ENCODE data around the gene B3GALT4.

B3GALT4 gene

GRCh38 chr6:33315793-33316602, 39.1 kb downstream of the B3GALT4 start:
- DNase-seq, result no peak

DNA sequence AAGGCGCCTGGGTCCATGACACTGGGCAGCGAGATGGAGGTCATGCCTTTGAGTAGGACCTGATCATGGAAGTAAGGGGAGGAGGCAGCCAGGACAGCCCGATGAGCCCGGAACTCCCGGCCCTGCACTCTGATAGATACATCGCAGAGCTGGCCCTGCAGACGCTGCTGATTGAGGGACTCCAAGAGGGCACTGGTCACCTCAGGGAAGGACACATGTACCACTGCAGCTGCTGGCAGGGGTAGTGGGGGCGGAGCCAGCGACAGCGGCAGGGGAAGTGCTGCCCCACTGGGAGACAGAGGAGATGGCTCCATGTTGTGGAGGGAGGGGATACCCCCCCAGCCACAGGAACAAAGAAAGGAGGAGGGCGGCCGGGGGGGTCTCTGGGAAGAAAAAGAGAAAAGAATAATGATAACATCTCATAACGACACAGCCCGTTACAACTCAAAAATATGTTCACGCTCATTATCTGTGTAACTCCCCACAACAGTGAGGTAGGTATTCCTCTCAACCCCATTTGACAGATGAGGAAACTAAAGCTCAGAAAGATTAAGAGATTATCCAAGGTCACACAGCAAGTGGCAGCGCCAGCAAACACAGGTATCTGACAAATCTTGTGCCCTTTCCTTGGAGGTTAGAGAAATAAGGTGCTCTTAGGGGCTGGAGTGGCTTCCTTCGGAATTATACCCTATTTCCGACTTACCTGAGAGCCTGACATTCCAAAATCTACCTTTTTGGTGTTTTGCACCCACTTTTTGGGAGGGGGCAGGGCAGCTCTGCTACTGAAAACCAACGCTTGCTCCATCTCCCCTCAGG, 39.9 kb downstream of the B3GALT4 start:
- no peak for DNase-seq

- DNase-seq, result no peak
These were observed 40.4 kb downstream of the B3GALT4 start for GRCh38 chr6:33317419-33317668.

GRCh38 chr6:33317669-33318425, 40.9 kb downstream of the B3GALT4 start, which contains the start of gene ZBTB22:
TSS of gene ZBTB22 (minus strand) at chr6:33317744. CDS start at chr6:33316916, 828 bp downstream.
- peak; percentile 98 for DNase-seq

DNA sequence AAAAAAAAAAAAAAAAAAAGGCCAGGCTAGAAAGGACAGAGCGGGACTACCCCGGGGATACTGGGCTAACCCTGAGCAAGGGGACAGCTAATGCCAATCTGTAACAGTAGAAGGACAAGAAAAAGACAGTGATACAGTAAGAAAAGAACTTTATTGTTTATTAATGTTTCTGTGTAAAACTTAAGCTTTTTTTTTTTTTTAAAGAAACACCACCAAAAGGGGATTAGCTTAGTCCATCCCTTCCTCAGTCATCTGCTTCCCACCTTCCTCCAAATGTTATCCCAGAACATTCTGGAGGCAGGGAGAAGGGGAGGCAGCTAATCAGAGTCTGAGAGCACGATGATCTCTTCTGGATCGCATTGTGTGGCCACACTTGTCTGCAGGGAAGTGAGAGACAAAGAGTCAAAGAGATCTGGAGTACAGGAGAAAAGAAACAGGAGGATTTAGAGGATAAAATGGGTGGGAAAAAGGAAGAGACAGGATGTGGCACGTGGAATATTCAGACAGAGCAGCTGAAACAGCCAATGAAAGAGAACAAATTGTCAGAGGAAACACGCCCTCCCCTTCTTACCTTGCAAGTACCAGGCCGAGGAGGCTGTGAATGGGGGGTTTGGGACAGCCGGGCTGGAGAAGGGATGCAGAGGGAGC, 41.6 kb downstream of the B3GALT4 start:
- DNase-seq, result no peak

DNA sequence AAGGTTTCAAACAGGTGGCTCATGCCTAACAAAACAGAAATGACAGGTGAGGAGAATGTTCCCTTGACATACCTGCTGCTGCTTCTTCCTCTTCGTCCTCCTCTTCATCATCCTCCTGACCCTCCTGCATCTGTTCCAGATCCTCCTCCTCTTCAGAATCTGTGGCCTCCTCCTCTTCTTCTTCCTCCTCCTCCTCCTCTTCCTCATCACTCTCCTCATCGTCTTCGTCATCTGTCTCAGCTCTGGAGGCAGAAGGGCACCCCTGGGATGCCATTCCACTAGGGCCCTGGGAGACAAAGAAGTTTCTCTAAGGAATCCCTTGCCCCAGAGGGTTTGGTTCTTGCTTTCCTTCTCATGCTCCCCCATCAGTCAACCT, 43.0 kb downstream of the B3GALT4 start:
- DNase-seq, result no peak

DNA sequence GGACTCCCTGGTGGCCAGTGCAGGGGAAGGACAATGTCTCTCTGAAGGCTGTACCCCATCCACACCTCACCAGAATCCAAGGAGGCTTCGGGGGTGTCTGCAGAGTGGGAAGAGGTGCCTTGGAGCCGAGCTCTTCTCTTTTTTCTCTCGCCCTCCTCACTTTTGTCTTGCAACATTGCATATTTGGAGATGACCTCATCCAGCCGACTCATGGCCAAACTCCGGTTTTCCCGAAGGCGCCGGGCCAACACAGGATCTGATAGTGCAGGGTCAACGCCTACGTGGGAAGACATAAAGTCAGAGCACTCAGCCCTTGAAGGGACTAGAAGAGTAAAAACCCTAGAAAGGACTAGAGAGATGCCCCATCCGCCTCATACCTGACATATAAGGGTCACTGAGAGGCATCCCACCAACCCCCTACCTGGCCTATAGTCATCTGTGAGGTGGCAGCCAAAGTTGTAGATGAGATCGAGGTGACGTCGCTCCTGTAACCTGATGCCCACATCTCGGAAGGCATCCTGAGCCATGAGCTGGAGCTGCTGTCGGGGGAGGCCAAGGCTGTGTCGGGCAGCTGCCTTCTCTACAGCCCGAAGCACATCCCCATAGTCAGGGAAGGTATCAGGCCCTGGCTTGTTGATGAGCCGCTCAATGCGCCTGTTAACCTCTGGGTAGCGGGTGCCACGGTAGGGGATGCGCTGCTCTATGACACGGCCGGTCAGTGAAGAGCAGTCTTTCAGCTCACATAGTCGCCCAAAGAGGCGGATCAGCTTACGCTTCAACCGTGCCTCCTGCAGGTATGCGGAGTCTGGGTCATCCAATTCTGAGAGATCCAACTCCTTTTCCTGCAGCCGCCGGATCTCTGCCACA, 43.6 kb downstream of the B3GALT4 start:
- no peak for DNase-seq

DNA sequence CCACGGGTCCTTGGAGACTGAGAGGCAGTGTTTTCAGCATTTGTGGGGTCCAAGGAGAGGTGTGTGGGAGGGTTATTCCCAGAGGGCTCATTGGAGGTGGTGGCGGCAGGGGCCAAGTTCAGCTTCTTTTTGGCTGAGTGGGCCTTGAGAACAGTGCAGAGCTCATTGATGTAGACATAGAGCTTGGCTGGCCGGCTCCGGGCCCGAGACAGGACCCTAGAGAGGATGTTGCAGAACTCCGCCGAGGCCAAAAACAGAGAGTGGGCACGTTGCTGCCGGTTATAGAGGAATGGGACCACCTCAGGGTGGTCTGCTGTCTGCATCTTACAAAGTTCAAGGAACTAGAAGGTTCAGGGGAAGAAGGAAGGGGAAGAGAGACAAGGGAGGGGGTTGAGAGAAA, 44.3 kb downstream of the B3GALT4 start:
- no peak for DNase-seq

DNA sequence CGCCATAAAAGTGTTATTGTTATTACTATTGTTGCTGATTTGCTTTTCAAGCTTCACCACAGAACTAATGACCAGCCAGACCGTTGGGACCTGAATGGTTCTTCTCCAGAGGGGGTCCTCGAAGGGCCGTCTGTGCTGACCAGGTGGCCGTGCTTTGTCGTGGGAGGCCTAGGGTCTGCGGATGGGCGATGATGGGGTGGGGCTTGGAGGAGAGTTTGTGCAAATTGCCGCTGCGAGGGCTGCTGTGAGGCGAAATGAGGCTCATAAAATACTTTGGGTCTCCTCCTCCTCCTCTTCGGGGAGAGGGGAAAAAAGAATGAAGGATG, 46.7 kb downstream of the B3GALT4 start:
- no peak for DNase-seq

DNA sequence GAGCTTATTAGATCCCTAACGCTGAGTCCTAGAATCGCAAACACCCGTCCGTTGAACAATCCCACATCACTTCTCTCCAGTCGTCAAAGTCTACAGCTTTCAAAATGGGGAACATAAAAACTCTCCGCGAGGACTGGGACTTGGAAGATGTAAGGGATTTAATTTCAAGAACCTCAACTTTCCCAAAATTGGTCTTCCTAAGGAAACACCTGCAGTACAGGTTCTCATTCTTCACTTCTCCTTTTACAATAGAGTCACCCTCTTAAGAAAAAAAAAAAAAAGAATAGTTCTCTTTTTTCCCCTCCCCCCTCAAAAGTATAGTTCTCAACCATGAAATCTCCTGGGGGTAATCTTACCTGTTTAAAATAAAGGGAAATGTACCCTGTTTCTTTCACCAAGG, 47.2 kb downstream of the B3GALT4 start:
- DNase-seq, result no peak
